Neuronal stem cell (in vitro differentiated cells): ENCODE measurements around the gene RMND5B.

Experiments used
- DNase-seq: peaks from one replicate; pipeline ENCODE4 v3.0.0-alpha.2; 2013; ENCODE audit warnings: low spot score
- H2AFZ ChIP-seq: one replicate; pipeline ENCODE4 v1.6.1; 2013; ENCODE audit warnings: mild to moderate bottlenecking, low read length, inconsistent platforms
- H2AK5ac ChIP-seq: 2 replicates; pipeline ENCODE4 v1.6.1; 2013; ENCODE audit warnings: low read depth, mild to moderate bottlenecking, inconsistent platforms, low read length, moderate library complexity, mixed read lengths
- H2BK120ac ChIP-seq: 2 replicates; pipeline ENCODE4 v1.6.1; 2013; ENCODE audit warnings: low read depth, mild to moderate bottlenecking, inconsistent platforms, low read length, moderate library complexity, mixed read lengths
- H2BK12ac ChIP-seq: one replicate; pipeline ENCODE4 v1.6.1; 2013; ENCODE audit warnings: low read length, inconsistent platforms
- H2BK15ac ChIP-seq: 2 replicates; pipeline ENCODE4 v1.6.1; 2013; ENCODE audit warnings: mild to moderate bottlenecking, low read length, inconsistent platforms, mixed read lengths
- H2BK5ac ChIP-seq: one replicate; pipeline ENCODE4 v1.6.1; 2013; ENCODE audit warnings: inconsistent platforms, mild to moderate bottlenecking, low read length, moderate library complexity
- H3K14ac ChIP-seq: one replicate; pipeline ENCODE4 v1.6.1; 2013; ENCODE audit warnings: low read length, inconsistent platforms
- H3K18ac ChIP-seq: 2 replicates; pipeline ENCODE4 v1.6.1; 2013; ENCODE audit warnings: low read length, inconsistent platforms
- H3K23ac ChIP-seq: 2 replicates; pipeline ENCODE4 v1.6.1; 2013; ENCODE audit warnings: low read depth, mild to moderate bottlenecking, mixed read lengths, low read length, inconsistent platforms; ENCODE audit not compliant: poor library complexity
- H3K27ac ChIP-seq: replicated peaks from 3 replicates; pipeline ENCODE4 v1.5.1; 2013; ENCODE audit warnings: low read length, inconsistent platforms
- H3K27me3 ChIP-seq, 3 experiments: 2 replicates each; pipeline ENCODE4 v1.6.1; 2013; ENCODE audit warnings: low read length in 3 of 3, mild to moderate bottlenecking in 2 of 3, inconsistent platforms in 1 of 3, low read depth in 1 of 3, mixed read lengths in 1 of 3, moderate library complexity in 1 of 3; ENCODE audit not compliant: control insufficient read depth in 3 of 3, insufficient read depth in 3 of 3
- H3K36me3 ChIP-seq, 2 donors: replicated peaks in 1 of 2; 2 replicates each; pipeline ENCODE4 v1.6.1; 2013; ENCODE audit warnings: low read length in 2 of 2; ENCODE audit not compliant: control insufficient read depth in 2 of 2, insufficient read depth in 2 of 2
- H3K4ac ChIP-seq: 2 replicates; pipeline ENCODE4 v1.6.1; 2013; ENCODE audit warnings: inconsistent platforms, mild to moderate bottlenecking, low read length, moderate library complexity
- H3K4me1 ChIP-seq, 2 donors: 1 replicate in 1 of 2; 2 replicates in 1 of 2; pipeline ENCODE4 v1.6.1; 2013; ENCODE audit warnings: low read length in 2 of 2, low read depth in 1 of 2; ENCODE audit not compliant: control insufficient read depth in 2 of 2, insufficient read depth in 1 of 2
- H3K4me2 ChIP-seq: one replicate; pipeline ENCODE4 v1.6.1; 2013; ENCODE audit warnings: mild to moderate bottlenecking, low read length, inconsistent platforms; ENCODE audit not compliant: insufficient read depth, poor library complexity, severe bottlenecking
- H3K4me3 ChIP-seq, 2 donors: 2 replicates each; pipeline ENCODE4 v1.5.1; 2013; ENCODE audit warnings: low read length in 2 of 2, mild to moderate bottlenecking in 2 of 2, inconsistent platforms in 1 of 2, moderate library complexity in 1 of 2
- H3K79me1 ChIP-seq: one replicate; pipeline ENCODE4 v1.6.1; 2013; ENCODE audit warnings: low read depth, mild to moderate bottlenecking, inconsistent platforms, low read length, moderate library complexity
- H3K9ac ChIP-seq: one replicate; pipeline ENCODE4 v1.6.1; 2013; ENCODE audit warnings: mild to moderate bottlenecking, low read depth, low read length, inconsistent platforms; ENCODE audit not compliant: poor library complexity
- H3K9me3 ChIP-seq, 2 donors: replicated peaks in 1 of 2; 2 replicates each; pipeline versions ENCODE3 to v1.6.1; 2013; ENCODE audit warnings: low read length in 2 of 2, mild to moderate bottlenecking in 2 of 2, inconsistent platforms in 1 of 2, low read depth in 1 of 2, mixed read lengths in 1 of 2, moderate library complexity in 1 of 2; ENCODE audit not compliant: control insufficient read depth in 2 of 2, insufficient read depth in 1 of 2
- H4K8ac ChIP-seq: one replicate; pipeline ENCODE4 v1.6.1; 2013; ENCODE audit warnings: low read depth, mild to moderate bottlenecking, inconsistent platforms, low read length, moderate library complexity
- H4K91ac ChIP-seq: one replicate; pipeline ENCODE4 v1.6.1; 2013; ENCODE audit warnings: low read length, low read depth, mild to moderate bottlenecking, inconsistent platforms; ENCODE audit not compliant: poor library complexity
- WGBS, 2 donors: extraction: QIAGEN DNeasy Blood & Tissue Kit; methylation state at CpG; one replicate each; pipeline ENCODE4 v1.1.7; 2013; ENCODE audit warnings: missing lambda C conversion rate in 2 of 2, mixed read lengths in 1 of 2; ENCODE audit not compliant: insufficient read length in 2 of 2, insufficient replicate concordance in 1 of 2; ENCODE audit errors: extremely low coverage in 2 of 2; 5-methylcytosine and 5-hydroxymethylcytosine counted together

Gene RMND5B

DNA sequence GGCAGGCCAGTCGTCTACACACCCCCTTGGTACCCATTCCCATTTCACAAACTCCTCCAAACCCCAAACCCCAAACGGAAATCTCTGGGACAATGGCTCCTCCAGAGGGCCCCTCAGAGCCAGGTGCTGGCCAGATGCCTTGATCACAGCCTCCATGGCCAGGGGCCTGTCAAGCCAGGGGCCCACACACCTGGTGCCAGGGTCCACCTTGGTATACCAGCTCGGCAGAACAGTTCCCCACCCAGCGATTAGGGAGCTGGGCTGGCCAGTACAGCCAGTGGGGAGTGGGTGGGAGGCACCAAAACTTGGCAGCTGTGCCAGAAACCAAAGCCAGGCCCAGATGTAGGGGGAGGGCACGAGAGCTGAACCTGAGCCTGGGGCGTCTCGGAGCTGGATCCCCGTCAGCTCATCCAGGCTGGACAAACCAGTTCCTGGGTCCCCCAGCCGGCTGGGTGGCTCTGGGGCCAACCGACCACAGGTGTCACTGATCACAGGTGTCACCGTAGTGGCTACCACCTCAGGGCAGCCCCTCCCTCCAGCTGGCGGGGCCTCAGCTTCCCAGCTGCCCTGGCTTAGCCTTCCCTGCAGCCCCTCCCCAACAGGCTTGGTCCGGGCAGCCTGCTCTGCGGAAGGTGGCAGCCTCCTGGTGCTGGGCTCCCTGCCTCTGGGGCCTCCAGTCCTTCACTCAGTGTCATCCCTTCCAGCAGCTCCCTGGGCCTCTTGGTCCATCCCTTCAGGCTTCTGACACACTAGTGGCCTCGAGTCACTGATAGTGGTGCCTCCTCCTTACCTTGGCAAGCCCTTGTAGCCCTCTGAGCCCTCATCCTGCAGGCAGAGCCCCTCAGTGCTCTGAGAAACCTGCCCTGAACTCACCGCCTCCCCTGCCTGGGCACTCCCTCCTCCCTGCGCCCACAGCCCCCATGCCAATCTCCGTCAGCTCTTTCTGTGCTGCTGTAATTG is 6.6 kb upstream of the RMND5B start:
- peak overlapping the region; percentile 89 for H3K23ac ChIP-seq
- no peaks in the 10 kb centered on the region for H3K27me3 ChIP-seq
- peak overlapping the region; percentile 78 for H3K18ac ChIP-seq
- no CpG with 5 or more reads among the region's 18 CpGs for WGBS, 2 donors
- H3K4me3 ChIP-seq = no peak overlapping the region
- H2BK12ac ChIP-seq = peak overlapping the region; percentile 41
- H3K4ac ChIP-seq = peak overlapping the region; percentile 84
- no peak overlapping the region for H4K91ac ChIP-seq
- peaks cover 3 to 28% of the 10 kb centered on the region in 2 donors for H3K36me3 ChIP-seq
- no peak overlapping the region for H3K9ac ChIP-seq
- H2BK15ac ChIP-seq = peak overlapping the region; percentile 98
- no peak overlapping the region for H3K4me2 ChIP-seq
- no peak for DNase-seq
- peaks cover 8 to 9% of the 10 kb centered on the region in 2 donors for H3K4me1 ChIP-seq
- H3K14ac ChIP-seq = peak overlapping the region; percentile 71
- H3K9me3 ChIP-seq = no peaks in the 10 kb centered on the region
- H2BK5ac ChIP-seq = peak overlapping the region; percentile 60
- H3K27ac ChIP-seq = no peak overlapping the region
- peak overlapping the region; percentile 20 for H2AK5ac ChIP-seq
- no peak overlapping the region for H4K8ac ChIP-seq
- H3K79me1 ChIP-seq = no peaks in the 10 kb centered on the region
- H2BK120ac ChIP-seq = peak overlapping the region; percentile 89
- H2AFZ ChIP-seq = no peak overlapping the region

DNA sequence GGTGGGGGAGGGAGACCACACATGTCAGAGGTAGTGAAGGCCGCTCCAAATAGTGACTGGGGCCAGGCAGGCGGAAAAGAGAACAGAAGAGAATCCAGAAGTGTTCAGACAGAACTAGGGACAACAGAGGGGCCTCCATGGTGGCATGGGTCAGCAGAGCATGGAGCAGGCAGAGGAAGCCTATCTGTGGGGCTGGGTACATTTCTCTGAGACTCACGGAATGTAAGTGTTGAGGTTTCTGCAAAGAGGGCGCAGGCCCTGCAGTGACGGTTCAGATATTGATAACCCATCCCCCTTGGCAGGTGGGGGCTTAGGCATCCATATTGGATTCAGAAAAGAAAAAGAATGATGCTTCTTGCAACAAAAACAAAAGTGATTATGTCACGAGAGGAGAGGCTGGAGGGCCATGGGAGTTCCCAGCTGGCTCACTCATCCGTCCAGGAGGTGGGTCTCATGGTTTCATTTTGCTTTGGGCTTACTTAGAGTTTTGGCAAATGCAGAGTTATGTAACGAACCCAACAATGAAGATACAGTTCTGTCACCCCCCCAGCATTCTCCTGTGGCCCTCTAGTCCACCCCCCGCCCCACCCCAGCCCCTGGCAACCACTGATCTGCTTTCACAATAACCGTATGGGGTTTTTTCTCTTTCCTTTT is 5.4 kb upstream of the RMND5B start:
- H3K9me3 ChIP-seq = no peaks in the 10 kb centered on the region
- H2BK5ac ChIP-seq = peak overlapping the region; percentile 60
- H3K9ac ChIP-seq = no peak overlapping the region
- no peak overlapping the region for H2AFZ ChIP-seq
- peak overlapping the region; percentile 30 for H2BK12ac ChIP-seq
- no peak overlapping the region for H4K91ac ChIP-seq
- peak overlapping the region; percentile 53 for H3K4ac ChIP-seq
- H2AK5ac ChIP-seq = peak overlapping the region; percentile 70
- peak overlapping the region; percentile 98 for H2BK15ac ChIP-seq
- no peak overlapping the region for H3K27ac ChIP-seq
- peak overlapping the region; percentile 64 for H3K18ac ChIP-seq
- WGBS, 2 donors = no CpG with 5 or more reads among the region's 10 CpGs
- peak overlapping the region in 1 of 2 donors; percentile 43 for H3K4me3 ChIP-seq
- no peaks in the 10 kb centered on the region for H3K79me1 ChIP-seq
- no peak overlapping the region for H2BK120ac ChIP-seq
- peaks cover 3 to 27% of the 10 kb centered on the region in 2 donors for H3K36me3 ChIP-seq
- peak overlapping the region; percentile 94 for H3K14ac ChIP-seq
- no peak overlapping the region for H4K8ac ChIP-seq
- no peak overlapping the region for H3K4me2 ChIP-seq
- no peak overlapping the region for H3K23ac ChIP-seq
- H3K4me1 ChIP-seq = peaks cover 8 to 9% of the 10 kb centered on the region in 2 donors
- no peak for DNase-seq
- no peaks in the 10 kb centered on the region for H3K27me3 ChIP-seq

DNA sequence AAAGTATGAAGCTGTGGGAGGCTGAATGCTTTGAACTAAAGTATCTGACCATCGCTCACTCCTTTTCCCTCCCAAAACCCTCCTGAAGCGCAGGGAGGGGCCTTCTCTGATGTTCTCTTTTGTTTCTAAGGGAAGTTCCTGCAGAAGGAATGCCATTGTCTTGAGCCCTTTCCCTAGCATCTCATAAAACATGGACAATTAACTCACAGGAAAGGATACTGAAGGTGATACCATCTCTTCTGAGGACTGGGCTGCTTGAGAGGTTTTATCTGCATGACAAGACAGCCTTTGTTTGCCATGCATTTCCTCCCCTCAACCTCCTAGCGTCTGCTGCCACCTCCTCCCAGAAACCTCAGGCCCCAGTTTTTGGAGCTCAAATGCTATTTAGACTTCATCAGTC is 4.3 kb upstream of the RMND5B start:
- WGBS, 2 donors = no CpG with 5 or more reads among the region's 3 CpGs
- peak overlapping the region; percentile 24 for H3K27ac ChIP-seq
- no peak overlapping the region for H2BK12ac ChIP-seq
- H4K8ac ChIP-seq = no peak overlapping the region
- peaks cover 8 to 10% of the 10 kb centered on the region in 2 donors for H3K4me1 ChIP-seq
- H2BK15ac ChIP-seq = no peak overlapping the region
- no peak overlapping the region for H3K9ac ChIP-seq
- H3K79me1 ChIP-seq = no peaks in the 10 kb centered on the region
- no peak overlapping the region for H2BK120ac ChIP-seq
- H3K9me3 ChIP-seq = no peaks in the 10 kb centered on the region
- no peak overlapping the region for H3K4me2 ChIP-seq
- no peak overlapping the region for H3K4me3 ChIP-seq
- H3K14ac ChIP-seq = no peak overlapping the region
- no peaks in the 10 kb centered on the region for H3K27me3 ChIP-seq
- peak; percentile 31 for DNase-seq
- no peak overlapping the region for H2AFZ ChIP-seq
- H2BK5ac ChIP-seq = no peak overlapping the region
- no peak overlapping the region for H3K4ac ChIP-seq
- peaks cover 2 to 15% of the 10 kb centered on the region in 2 donors for H3K36me3 ChIP-seq
- H4K91ac ChIP-seq = no peak overlapping the region
- H3K23ac ChIP-seq = no peak overlapping the region
- no peak overlapping the region for H2AK5ac ChIP-seq
- H3K18ac ChIP-seq = no peak overlapping the region
